Common myeloid progenitor, CD34-positive (primary cell): ENCODE results near the gene CD200R1L.

Experiments
- CTCF ChIA-PET: fragments of 350-600 bp; sonication (Branson Sonifier 250); formaldehyde crosslinking; loops from one replicate; lab custom pipeline; 2021; ENCODE audit warnings: antibody characterized with exemption; lab: Charles Lee
- POLR2A ChIA-PET: fragments of 350-600 bp; sonication (Branson Sonifier 250); formaldehyde crosslinking; loops from one replicate; lab custom pipeline; 2021; ENCODE audit warnings: antibody characterized with exemption; lab: Charles Lee
- DNase-seq, 3 donors: peaks; one replicate each; pipeline versions ENCODE4 v3.0.0 to v3.0.0-alpha.2; 2013
- H3K27ac ChIP-seq, 2 experiments: 1 replicate in 1 of 2; 2 replicates in 1 of 2; pipeline ENCODE4 v1.7.0; 2013; ENCODE audit warnings: inconsistent platforms in 2 of 2, low read length in 2 of 2, mild to moderate bottlenecking in 2 of 2, low read depth in 1 of 2, moderate library complexity in 1 of 2; ENCODE audit not compliant: severe bottlenecking in 2 of 2, insufficient read depth in 1 of 2, poor library complexity in 1 of 2
- H3K27me3 ChIP-seq, 5 experiments: replicated peaks in 2 of 5; 1 replicate in 3 of 5; 2 replicates in 2 of 5; pipeline versions ENCODE4 v1.6.1 to v1.7.0; 2013; ENCODE audit warnings: low read length in 4 of 5, mild to moderate bottlenecking in 2 of 5, moderate library complexity in 2 of 5, inconsistent platforms in 1 of 5; ENCODE audit not compliant: insufficient read depth in 5 of 5, control insufficient read depth in 4 of 5
- H3K36me3 ChIP-seq, 4 experiments: 1 replicate in 2 of 4; 2 replicates in 2 of 4; pipeline versions ENCODE4 v1.6.1 to v1.7.0; 2013; ENCODE audit warnings: low read length in 3 of 4, control low read depth in 1 of 4, mild to moderate bottlenecking in 1 of 4; ENCODE audit not compliant: control insufficient read depth in 4 of 4, insufficient read depth in 4 of 4
- H3K4me1 ChIP-seq, 4 experiments: 1 replicate in 3 of 4; 2 replicates in 1 of 4; pipeline versions ENCODE4 v1.6.1 to v1.7.1; 2013; ENCODE audit warnings: low read length in 3 of 4, mild to moderate bottlenecking in 3 of 4, control low read depth in 1 of 4, inconsistent platforms in 1 of 4, moderate library complexity in 1 of 4; ENCODE audit not compliant: control insufficient read depth in 4 of 4, insufficient read depth in 4 of 4; ENCODE audit errors: control extremely low read depth in 1 of 4
- H3K4me3 ChIP-seq, 7 experiments: 1 replicate in 4 of 7; 2 replicates in 3 of 7; pipeline versions ENCODE4 v1.5.1 to v1.7.0; 2013; ENCODE audit warnings: mild to moderate bottlenecking in 7 of 7, low read length in 6 of 7, moderate library complexity in 6 of 7, inconsistent platforms in 2 of 7, low read depth in 2 of 7, control low read depth in 1 of 7; ENCODE audit not compliant: insufficient read depth in 4 of 7, control insufficient read depth in 1 of 7; ENCODE audit errors: extremely low read depth in 1 of 7
- H3K9me3 ChIP-seq, 5 experiments: 1 replicate in 4 of 5; 2 replicates in 1 of 5; pipeline versions ENCODE4 v1.6.1 to v1.7.1; 2013; ENCODE audit warnings: low read length in 4 of 5, mild to moderate bottlenecking in 2 of 5, inconsistent platforms in 1 of 5, low read depth in 1 of 5, moderate library complexity in 1 of 5; ENCODE audit not compliant: control insufficient read depth in 4 of 5, insufficient read depth in 2 of 5; ENCODE audit errors: control extremely low read depth in 1 of 5
- WGBS: methylation state at CpG from one replicate; pipeline ENCODE4 v1.1.5; 2013; ENCODE audit not compliant: insufficient coverage; 5-methylcytosine and 5-hydroxymethylcytosine counted together

The CD200R1L gene

DNA sequence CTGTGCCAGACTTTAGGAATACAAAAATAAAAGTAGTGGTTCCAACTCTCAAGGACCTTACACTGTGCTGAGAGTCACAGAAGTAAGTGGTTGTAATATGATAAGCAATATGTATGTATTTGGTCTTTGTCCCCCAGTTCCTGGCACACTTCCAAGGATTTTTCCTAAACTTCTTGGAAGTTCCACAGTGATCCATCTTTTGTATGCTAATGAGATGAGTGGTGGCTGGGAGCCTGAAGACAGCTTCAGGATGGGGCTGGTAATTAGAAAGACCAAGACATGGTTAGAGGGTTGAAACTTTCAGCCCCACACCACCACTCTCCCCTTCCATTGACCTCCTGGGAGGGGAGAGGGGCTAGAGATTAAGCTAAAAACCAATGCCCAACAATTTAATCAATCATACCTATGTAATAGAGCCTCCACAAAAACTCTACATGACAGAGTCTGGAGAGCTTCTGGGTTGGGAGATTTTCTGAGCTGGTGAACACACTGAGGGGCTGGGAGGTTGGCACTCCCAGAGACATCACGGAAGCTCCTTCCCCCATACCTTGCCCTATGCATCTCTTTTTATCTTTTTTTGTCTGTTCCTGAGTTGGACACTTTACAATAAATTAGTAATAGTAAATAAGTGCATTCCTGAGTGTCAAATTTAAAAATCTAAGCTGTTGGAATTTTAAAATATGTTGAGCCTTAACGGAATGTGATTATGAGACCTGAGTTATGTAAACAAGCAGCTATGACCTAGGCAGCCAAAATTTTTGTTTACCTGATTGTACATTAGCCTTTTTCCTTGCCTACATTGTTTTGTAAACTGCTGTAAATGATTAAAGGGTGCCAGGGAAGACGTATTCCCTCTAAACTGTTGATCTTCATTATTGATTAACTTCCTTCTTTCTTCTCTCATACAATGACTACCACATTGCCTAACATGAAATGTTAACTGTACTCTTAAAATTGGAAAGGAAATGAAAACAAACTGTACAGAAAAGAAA, 24.3 kb downstream of the CD200R1L start:
- H3K36me3 ChIP-seq: no peaks in the 10 kb centered on the region
- no peak overlapping the region for H3K4me3 ChIP-seq
- 100% methylated on average over 1 of the region's 3 CpGs for WGBS
- DNase-seq: no peak
- ChIA-PET POLR2A (no interaction called here), CTCF (no interaction called here)
- peaks cover 0 to 5% (median 0%) of the 10 kb centered on the region in 4 experiments for H3K4me1 ChIP-seq
- H3K27me3 ChIP-seq: no peaks in the 10 kb centered on the region
- no peak overlapping the region for H3K27ac ChIP-seq
- peaks cover 0 to 7% (median 0%) of the 10 kb centered on the region in 5 experiments for H3K9me3 ChIP-seq

DNA sequence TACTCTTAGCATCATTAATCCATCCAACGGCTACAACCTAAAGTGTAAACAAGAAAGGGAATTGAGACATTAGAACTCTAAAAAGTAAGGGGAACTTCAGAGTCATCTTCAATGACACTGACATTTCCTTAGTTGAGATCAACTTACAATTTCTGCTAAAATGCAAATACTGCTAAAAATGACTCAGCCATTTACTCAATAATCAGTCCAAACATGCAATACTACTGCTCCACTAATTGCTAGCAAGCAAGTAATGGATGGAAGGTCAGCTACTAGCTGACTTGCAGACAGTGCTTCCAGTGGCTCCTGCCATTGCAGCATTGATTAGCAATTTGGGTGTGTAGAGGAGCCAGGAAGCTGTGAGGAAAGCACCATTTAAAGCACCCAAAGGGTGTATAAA, 28.4 kb downstream of the CD200R1L start:
- POLR2A ChIA-PET: no interaction called here
- Histone ChIP-seq H3K36me3 (no peaks in the 10 kb centered on the region), H3K27ac (no peak overlapping the region), H3K4me1 (peaks cover 0 to 22% (median 10%) of the 10 kb centered on the region in 4 experiments), H3K27me3 (no peaks in the 10 kb centered on the region), H3K9me3 (peaks cover 0 to 7% (median 0%) of the 10 kb centered on the region in 5 experiments), H3K4me3 (no peak overlapping the region)
- no CpG with 5 or more reads among the region's 1 CpG for WGBS
- CTCF ChIA-PET: interaction anchor here (1.4 kb wide), 1 partner anchor 46 kb away, joined by 3 read pairs; no protein-coding TSS in a partner anchor
- DNase-seq: peak in 1 of 3 donors; percentile 26

DNA sequence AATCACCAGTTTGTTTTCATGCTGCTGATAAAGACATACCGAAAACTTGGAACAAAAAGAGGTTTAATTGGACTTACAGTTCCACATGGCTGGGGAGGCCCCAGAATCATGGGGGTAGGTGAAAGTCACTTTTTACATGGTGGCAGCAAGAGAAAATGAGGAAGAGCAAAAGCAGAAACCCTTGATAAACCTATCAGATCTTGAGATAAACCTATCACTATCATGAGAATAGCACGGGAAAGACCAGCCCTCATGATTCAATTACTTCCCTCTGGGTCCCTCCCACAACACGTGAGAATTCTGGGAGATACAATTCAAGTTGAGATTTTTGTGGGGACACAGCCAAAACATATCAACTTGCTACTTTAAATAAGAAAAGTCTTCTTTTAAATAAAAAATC, 28.9 kb downstream of the CD200R1L start:
- ChIA-PET CTCF (interaction anchor here (1.4 kb wide), 1 partner anchor 46 kb away, joined by 3 read pairs; no protein-coding TSS in a partner anchor), POLR2A (no interaction called here)
- no peak overlapping the region for H3K4me3 ChIP-seq

DNA sequence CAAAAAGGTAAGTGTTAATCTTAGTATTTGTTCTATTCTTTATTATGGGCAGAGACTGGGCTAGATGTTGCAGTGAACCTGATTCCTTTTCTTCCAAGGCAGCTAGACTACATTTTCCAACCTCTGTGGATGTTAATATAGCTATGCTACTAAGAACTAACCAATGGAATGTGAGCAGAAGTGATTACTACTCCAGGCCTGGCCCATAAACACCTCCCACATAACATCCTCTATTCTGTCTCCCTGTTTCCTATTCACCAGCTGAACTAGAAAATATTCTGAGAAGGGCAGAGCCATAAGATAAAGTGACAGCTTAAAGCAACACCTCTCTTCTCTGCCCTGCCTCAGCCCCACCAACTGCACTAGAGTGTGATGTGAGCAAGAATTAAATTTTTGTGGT, 29.4 kb downstream of the CD200R1L start:
- Histone ChIP-seq H3K27me3 (no peaks in the 10 kb centered on the region), H3K9me3 (peaks cover 0 to 7% (median 0%) of the 10 kb centered on the region in 5 experiments), H3K36me3 (no peaks in the 10 kb centered on the region), H3K4me1 (peaks cover 0 to 32% (median 12%) of the 10 kb centered on the region in 4 experiments), H3K27ac (no peak overlapping the region), H3K4me3 (no peak overlapping the region)
- ChIA-PET CTCF (interaction anchor here (2.1 kb wide), 1 partner anchor 82 kb away, joined by 9 read pairs; no protein-coding TSS in a partner anchor), POLR2A (no interaction called here)
- DNase-seq: no peak

More for the DNA sequence above, 28.9 kb downstream of the CD200R1L start:
- peaks cover 0 to 27% (median 12%) of the 10 kb centered on the region in 4 experiments for H3K4me1 ChIP-seq
- H3K9me3 ChIP-seq: peaks cover 0 to 7% (median 0%) of the 10 kb centered on the region in 5 experiments
- DNase-seq: peak in 1 of 3 donors; percentile 25
- 20% methylated on average over 1 of the region's 3 CpGs for WGBS
- no peak overlapping the region for H3K27ac ChIP-seq
- no peaks in the 10 kb centered on the region for H3K27me3 ChIP-seq
- no peaks in the 10 kb centered on the region for H3K36me3 ChIP-seq

DNA sequence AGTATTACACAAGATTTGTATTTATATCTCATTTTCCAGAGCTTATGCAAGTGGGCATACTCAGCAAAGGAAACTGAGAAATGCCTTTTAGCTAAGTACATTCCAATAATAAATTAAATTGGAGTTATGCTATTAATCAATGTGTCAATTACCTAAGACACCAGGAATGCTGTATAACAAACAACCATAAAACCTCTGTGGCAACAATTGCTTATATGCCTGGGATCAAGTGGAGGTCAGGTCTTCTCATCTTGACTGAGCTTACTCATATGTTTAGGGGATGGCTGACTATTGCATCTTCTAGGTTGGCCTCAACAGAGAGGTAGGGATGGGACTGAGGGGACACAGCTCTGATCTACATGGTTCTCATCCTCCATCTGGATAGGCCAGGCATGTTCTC, 30.7 kb downstream of the CD200R1L start:
- peaks cover 0 to 7% (median 0%) of the 10 kb centered on the region in 5 experiments for H3K9me3 ChIP-seq
- ChIA-PET CTCF (interaction anchor here (0.9 to 2.1 kb wide), 2 partner anchors 81 to 234 kb away, joined by 3 to 9 read pairs; no protein-coding TSS in a partner anchor), POLR2A (no interaction called here)
- no peak overlapping the region for H3K4me3 ChIP-seq
- no peak overlapping the region for H3K27ac ChIP-seq
- H3K36me3 ChIP-seq: no peaks in the 10 kb centered on the region
- peaks cover 0 to 45% (median 15%) of the 10 kb centered on the region in 4 experiments for H3K4me1 ChIP-seq
- H3K27me3 ChIP-seq: no peaks in the 10 kb centered on the region
- DNase-seq: no peak

DNA sequence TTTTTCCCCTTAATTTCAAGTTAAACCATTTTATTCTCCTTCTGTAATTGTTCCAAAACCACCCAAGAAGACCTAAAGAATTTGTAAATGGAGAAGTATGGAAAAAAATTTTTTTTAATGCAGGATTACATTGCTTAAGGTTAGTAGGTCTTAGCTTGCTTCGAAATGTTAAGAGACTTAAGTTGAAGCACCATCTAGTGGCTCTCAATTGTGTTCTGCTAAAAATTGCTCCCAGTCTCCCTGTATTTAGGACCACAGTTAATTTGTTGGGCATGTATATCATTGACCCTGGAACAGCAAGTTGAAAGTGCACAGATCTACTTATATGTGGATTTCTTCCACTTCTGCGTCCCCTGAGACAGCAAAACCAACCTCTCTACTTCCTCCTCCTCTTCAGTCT, 32.4 kb downstream of the CD200R1L start:
- DNase-seq: peak; percentile 15 to 32 (median 27)
- peaks cover 0 to 7% (median 0%) of the 10 kb centered on the region in 5 experiments for H3K9me3 ChIP-seq
- no peak overlapping the region for H3K4me3 ChIP-seq
- 50% methylated on average over 1 of the region's 2 CpGs for WGBS
- no peaks in the 10 kb centered on the region for H3K36me3 ChIP-seq
- H3K4me1 ChIP-seq: peaks cover 0 to 45% (median 15%) of the 10 kb centered on the region in 4 experiments
- CTCF ChIA-PET: interaction anchor here (1.0 to 3.4 kb wide), 6 partner anchors 14 to 232 kb away, joined by 3 to 24 read pairs (median 4); no protein-coding TSS in a partner anchor
- POLR2A ChIA-PET: no interaction called here
- no peaks in the 10 kb centered on the region for H3K27me3 ChIP-seq
- H3K27ac ChIP-seq: no peak overlapping the region
